Measurements from ENCODE around the gene LY6G6D. TPM values are rescaled to one million over a fixed set of nuclear protein-coding genes. Genes with fewer than 3 reads are reported as not detected.

The LY6G6D gene
- total and polyA plus RNA-seq, 8 donors = not detected

DNA sequence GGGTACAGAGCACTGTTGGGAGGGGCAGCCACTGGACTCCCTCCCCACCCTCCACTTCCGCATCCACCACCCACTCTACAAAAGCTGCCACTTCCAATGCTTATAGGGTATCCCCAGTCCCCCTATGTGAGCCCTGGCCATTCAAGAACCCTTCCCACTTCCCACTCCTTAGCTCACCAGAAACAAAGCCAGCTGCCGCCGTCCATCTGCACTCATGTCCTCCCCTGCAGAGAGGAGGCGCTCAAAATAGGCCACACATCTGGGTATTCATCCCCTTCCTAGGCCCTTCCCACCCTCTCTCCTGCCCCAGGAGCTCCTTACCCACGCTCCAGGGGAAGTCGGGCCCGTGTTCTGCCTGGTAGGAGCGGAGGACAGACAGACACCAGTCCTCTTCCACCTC, 27.8 kb upstream of the LY6G6D start:
- 83 to 94% (median 84%) methylated on average over 8 of the region's 8 CpGs for WGBS, 5 donors
- H3K9me3 ChIP-seq = no peaks in the 10 kb centered on the region
- H3K27me3 ChIP-seq = no peaks in the 10 kb centered on the region
- H3K27ac ChIP-seq = no peak overlapping the region
- intact Hi-C loops (cut with DNase I; ENCODE audit: low total_unique reads) = loop anchor here (10.0 kb wide), 1 partner anchor 77 kb away; the partner anchor contains the start of gene SAPCD1
- peaks cover 4 to 36% (median 21%) of the 10 kb centered on the region in 4 donors for H3K4me1 ChIP-seq
- no peak for DNase-seq
- peaks cover 56 to 81% (median 77%) of the 10 kb centered on the region in 4 donors for H3K36me3 ChIP-seq
- H3K4me3 ChIP-seq = no peak overlapping the region
- TF ChIP-seq, protein P1, sequence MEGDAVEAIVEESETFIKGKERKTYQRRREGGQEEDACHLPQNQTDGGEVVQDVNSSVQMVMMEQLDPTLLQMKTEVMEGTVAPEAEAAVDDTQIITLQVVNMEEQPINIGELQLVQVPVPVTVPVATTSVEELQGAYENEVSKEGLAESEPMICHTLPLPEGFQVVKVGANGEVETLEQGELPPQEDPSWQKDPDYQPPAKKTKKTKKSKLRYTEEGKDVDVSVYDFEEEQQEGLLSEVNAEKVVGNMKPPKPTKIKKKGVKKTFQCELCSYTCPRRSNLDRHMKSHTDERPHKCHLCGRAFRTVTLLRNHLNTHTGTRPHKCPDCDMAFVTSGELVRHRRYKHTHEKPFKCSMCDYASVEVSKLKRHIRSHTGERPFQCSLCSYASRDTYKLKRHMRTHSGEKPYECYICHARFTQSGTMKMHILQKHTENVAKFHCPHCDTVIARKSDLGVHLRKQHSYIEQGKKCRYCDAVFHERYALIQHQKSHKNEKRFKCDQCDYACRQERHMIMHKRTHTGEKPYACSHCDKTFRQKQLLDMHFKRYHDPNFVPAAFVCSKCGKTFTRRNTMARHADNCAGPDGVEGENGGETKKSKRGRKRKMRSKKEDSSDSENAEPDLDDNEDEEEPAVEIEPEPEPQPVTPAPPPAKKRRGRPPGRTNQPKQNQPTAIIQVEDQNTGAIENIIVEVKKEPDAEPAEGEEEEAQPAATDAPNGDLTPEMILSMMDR (IDR thresholded peaks at IDR 0.05) = no peak
- no peak for TF ChIP-seq POLR2AphosphoS5 (IDR thresholded peaks at IDR 0.05)
- no peak for TF ChIP-seq POLR2A (IDR thresholded peaks at IDR 0.05)
- TF ChIP-seq EP300 (IDR thresholded peaks at IDR 0.05) = no peak

DNA sequence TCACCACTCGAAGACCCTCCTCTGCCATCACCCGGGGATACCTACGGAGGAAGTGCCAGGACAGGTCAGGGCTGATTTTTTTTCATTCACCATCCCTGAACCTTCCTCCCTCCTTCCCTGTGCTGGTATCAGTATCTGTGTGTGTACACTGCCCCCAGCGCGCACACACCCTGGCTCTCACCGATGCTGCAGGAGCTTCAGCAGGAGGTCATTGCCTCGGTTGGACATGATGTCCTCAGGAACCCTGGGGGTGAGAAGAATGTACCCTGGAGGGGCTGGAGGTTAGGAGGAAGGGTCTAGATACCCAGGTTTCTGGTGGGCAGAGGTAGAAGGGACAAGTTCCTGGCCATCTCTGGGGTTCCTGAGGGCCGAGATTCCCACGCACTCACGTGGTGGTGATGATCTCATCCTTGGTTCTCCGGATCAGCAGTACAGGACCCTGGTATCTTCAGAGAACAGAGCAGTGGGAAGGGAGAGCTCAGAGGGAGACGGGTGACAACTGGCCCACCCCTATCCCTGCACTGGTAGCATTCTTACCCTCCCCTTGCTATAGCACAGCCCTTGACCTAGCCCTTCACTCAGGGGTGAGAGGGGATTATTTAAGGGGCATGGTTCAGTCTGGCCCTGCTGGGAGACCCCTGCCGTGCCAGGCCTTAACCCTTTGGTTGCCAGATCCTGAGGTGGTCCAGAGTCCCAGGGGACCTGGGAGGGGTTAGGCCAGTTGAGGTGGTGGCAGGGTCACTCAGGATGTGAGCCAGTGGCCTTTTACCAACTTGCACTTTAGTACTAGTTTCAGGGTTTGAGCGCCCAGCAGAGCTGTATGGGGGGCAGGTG, 27.1 kb upstream of the LY6G6D start:
- Histone ChIP-seq H3K36me3 (peaks cover 63 to 89% (median 85%) of the 10 kb centered on the region in 4 donors), H3K9me3 (no peaks in the 10 kb centered on the region), H3K27ac (peak overlapping the region in 1 of 5 donors; percentile 43), H3K4me1 (peaks cover 4 to 29% (median 17%) of the 10 kb centered on the region in 4 donors), H3K27me3 (no peaks in the 10 kb centered on the region), H3K4me3 (no peak overlapping the region)
- intact Hi-C loops (cut with DNase I; ENCODE audit: low total_unique reads) = loop anchor here (10.0 kb wide), 1 partner anchor 77 kb away; the partner anchor contains the start of gene SAPCD1
- TF ChIP-seq POLR2A (IDR thresholded peaks at IDR 0.05) (no peak), EP300 (IDR thresholded peaks at IDR 0.05) (no peak), POLR2AphosphoS5 (IDR thresholded peaks at IDR 0.05) (no peak)
- TF ChIP-seq, protein P1 (IDR thresholded peaks at IDR 0.05) = no peak
- DNase-seq = no peak
- WGBS, 5 donors = 80 to 87% (median 82%) methylated on average over 13 to 14 of the region's 14 CpGs

DNA sequence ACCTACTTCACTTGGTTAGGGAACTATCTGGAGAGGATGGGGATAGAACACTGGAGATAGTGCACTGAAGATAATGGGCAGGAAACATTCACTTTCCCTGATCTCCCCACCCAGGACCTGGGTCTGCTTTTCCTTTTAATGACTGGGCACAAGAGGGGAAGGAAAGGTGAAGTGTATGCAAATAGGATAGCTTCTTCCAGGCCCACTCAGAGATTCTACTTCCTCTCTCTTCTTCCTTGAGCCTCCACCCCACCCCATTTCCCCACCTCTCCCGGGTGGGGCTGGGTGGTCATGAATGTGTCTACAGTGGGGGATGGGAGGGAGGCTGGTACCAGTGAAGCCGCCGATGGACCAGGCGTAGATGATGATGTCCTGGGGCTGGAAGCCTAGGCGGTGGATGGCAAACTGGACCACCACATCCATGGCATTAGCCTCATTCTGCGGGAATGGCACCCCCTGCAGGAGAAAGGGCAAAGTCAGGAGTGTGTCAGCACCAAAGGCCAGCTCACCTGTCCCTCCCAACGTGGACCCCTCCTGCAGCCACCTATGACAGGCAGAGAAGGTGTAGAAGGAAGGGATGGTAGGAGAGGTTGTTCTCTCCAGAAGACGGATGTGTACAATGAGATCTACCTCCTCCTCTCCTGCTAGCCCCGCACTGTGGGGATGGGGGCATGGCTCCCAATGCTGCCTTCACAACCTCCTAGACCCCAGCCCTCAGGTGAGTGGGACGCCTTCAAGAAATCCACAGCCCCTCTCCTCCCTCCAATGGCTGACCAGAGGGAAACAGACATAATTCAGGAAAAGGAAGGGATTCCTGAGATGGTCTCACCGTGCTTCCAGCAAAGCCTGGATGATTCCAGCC, 25.7 kb upstream of the LY6G6D start:
- Histone ChIP-seq H3K27ac (peak overlapping the region in 4 of 5 donors; percentile 14 to 72 (median 27)), H3K4me1 (peaks cover 4 to 20% (median 12%) of the 10 kb centered on the region in 4 donors), H3K27me3 (no peaks in the 10 kb centered on the region), H3K9me3 (no peaks in the 10 kb centered on the region), H3K36me3 (peaks cover 73 to 98% (median 97%) of the 10 kb centered on the region in 4 donors), H3K4me3 (no peak overlapping the region)
- no peak for DNase-seq
- WGBS, 5 donors = 74 to 81% (median 77%) methylated on average over 10 to 11 of the region's 11 CpGs
- TF ChIP-seq POLR2AphosphoS5 (IDR thresholded peaks at IDR 0.05) (no peak), EP300 (IDR thresholded peaks at IDR 0.05) (no peak), POLR2A (IDR thresholded peaks at IDR 0.05) (no peak)
- TF ChIP-seq, protein P1 (IDR thresholded peaks at IDR 0.05) = no peak
- intact Hi-C loops (cut with DNase I; ENCODE audit: low total_unique reads) = loop anchor here (10.0 kb wide), 1 partner anchor 75 kb away; the partner anchor contains the start of gene SAPCD1
